ENCODE measurements around the gene RNFT2.

DNA sequence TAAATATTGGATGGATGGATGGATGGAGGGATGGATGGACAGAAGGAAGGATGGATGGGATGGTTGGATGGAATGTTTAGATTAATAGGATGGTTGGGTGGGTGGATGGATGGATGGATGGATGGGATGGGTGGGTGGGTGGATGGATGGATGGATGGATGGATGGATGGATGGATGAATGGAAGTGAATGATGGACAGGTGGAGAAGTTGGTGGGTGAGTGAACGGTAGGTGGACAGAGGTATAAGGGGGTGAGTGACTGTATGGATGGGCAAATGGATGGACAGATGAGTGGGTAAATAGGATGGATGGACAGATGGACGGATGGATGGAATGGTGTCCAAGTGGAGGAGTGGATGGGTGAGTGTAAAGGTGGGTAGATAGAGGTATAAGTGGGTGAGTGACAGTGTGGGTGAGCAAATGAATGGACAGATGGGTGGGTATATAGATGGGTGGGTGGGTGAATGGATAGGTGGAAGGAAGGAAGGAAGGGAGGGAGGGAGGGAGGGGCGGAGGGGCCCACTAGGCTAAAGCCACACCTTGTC, 101.2 kb downstream of the RNFT2 start:
- TF ChIP-seq, protein P1, sequence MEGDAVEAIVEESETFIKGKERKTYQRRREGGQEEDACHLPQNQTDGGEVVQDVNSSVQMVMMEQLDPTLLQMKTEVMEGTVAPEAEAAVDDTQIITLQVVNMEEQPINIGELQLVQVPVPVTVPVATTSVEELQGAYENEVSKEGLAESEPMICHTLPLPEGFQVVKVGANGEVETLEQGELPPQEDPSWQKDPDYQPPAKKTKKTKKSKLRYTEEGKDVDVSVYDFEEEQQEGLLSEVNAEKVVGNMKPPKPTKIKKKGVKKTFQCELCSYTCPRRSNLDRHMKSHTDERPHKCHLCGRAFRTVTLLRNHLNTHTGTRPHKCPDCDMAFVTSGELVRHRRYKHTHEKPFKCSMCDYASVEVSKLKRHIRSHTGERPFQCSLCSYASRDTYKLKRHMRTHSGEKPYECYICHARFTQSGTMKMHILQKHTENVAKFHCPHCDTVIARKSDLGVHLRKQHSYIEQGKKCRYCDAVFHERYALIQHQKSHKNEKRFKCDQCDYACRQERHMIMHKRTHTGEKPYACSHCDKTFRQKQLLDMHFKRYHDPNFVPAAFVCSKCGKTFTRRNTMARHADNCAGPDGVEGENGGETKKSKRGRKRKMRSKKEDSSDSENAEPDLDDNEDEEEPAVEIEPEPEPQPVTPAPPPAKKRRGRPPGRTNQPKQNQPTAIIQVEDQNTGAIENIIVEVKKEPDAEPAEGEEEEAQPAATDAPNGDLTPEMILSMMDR (conservative IDR thresholded peaks at IDR 0.05; ENCODE audit: low read depth, low read length), result no peak
- TF ChIP-seq EZH2phosphoT487 (IDR thresholded peaks at IDR 0.05; ENCODE audit: borderline replicate concordance, low read length) (no peak), EZH2 (IDR thresholded peaks at IDR 0.05; ENCODE audit: low read length, unreplicated experiment) (no peak)

Measured in PC-3 (cell line).